ENCODE results near the gene PLXNA1.

Gene PLXNA1

GRCh38 chr3:127018306-127018828 lies 35.5 kb downstream of the PLXNA1 start:
- DNase-seq (ENCODE audit: low read depth): no peak

GRCh38 chr3:127019449-127019848 lies 36.5 kb downstream of the PLXNA1 start:
- DNase-seq (ENCODE audit: low read depth): peak; percentile 63

DNA sequence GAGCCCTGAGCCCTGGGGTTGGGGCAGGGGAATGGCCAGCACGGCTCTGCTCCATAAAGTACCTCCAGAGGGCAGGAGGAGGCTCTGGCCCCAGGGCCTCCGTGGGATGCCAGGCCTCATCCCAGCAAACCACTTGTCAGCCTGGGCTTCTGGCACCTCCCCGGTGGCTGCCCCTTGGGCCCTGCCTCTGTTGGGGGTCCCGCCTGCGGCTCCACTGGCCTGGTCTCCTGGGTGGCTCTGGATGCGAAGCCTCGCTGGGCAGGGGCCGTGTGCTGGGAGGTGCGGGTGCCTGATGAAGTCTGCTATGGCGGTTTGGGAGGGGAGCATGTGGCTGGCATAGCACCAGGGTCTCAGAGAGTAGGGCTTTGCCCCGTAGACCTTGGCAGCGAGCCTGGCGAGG lies 37.6 kb downstream of the PLXNA1 start:
- DNase-seq (ENCODE audit: low read depth): no peak

GRCh38 chr3:127022849-127023248 lies 39.9 kb downstream of the PLXNA1 start:
- DNase-seq (ENCODE audit: low read depth): no peak

DNA sequence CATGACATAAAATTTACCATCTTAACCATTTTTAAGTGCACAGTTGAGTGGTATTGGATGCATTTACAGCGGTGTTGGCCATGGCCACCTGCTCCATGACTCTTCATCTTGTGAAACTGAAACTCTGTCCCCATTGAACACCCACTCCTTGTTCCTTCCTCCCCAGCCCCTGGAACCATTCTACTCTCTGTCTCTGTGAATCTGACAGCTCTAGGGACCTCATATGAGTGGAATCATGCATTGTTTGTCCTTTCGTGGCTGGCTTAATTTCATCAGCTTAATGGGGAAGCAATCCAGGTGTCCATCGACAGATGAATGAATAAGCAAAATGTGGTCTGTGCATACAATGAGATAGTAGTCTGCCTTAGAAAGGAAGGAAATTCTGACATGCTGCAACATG lies 42.5 kb downstream of the PLXNA1 start:
- no peak for DNase-seq (ENCODE audit: low read depth)

GRCh38 chr3:127026036-127026435 lies 43.1 kb downstream of the PLXNA1 start:
- no peak for DNase-seq (ENCODE audit: low read depth)

DNA sequence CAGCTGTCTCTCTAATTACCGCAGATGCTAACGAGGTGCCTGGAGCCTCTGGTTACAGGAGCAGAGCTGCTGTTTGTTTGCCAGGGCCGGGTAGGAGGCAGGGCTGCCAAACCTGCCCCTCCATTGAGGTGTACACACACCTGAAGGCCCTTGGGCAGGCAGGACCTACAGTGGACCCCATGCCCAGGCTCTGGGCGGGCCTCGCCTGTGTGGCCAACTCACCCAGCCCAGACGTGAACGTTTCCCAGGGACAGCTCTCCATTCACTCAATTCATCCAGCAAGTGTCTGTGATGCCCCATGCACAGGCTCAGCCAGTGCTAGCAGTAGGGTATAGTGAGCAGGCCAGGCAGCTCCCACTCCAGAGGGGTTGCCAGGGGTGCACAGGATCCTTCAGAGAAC lies 43.7 kb downstream of the PLXNA1 start:
- DNase-seq (ENCODE audit: low read depth): no peak

DNA sequence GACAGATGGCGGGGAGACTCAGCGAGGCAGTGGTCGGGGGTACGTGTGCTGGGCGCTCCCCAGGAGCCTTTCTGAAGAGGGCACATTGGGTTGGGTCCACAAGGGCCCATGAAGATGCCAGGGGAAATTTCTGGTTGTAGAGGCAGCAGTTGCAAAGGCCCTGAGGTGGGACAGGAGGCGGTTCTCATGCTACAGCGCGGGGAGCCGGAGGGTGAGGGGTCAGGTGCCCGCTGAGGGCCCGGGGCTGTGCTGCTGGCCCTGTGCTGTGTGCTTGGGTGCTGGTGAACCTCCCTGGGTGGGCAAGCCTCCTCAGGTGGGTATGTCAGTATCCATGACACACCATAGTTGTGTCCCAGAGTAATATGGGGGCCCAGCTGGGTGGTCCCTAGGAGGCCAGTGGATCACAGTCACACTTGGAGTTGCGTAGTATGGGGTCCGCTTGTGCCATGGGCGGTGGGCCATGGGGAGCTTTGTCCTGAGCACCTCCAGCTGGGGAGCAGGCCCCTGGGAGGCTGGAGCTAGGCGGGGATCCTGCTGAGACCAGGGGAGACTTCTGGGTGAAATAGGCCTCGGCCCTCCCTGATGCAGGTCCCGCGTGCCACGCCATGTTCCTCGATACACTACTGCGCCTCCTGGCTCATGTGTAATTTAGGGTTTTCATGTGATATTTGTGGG lies 44.3 kb downstream of the PLXNA1 start:
- no peak for DNase-seq (ENCODE audit: low read depth)

DNA sequence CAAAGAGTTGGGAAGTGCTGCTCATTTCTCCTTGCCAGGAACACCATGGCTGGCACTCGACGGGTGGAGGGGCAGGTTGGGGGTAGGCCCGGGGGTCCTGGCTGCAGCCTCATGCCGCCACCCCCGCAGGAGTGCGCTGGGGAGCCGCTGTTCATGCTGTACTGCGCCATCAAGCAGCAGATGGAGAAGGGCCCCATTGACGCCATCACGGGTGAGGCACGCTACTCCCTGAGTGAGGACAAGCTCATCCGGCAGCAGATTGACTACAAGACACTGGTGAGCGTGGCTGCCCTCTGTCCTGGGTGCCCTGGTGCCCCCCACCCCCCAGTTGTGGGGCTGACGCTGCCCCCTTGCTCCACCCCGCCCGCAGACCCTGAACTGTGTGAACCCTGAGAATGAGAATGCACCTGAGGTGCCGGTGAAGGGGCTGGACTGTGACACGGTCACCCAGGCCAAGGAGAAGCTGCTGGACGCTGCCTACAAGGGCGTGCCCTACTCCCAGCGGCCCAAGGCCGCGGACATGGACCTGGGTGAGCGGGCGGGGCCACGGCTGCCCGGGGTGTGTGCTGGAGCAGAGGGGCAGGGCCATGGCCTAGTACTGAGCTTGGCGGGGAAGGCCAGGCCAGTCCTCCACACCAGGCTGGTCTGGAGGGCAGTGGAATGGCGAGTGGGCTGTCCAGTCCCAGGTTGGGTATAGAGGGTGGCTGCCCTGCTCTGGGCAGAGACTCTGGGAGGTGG lies 45.1 kb downstream of the PLXNA1 start:
- DNase-seq (ENCODE audit: low read depth): no peak

DNA sequence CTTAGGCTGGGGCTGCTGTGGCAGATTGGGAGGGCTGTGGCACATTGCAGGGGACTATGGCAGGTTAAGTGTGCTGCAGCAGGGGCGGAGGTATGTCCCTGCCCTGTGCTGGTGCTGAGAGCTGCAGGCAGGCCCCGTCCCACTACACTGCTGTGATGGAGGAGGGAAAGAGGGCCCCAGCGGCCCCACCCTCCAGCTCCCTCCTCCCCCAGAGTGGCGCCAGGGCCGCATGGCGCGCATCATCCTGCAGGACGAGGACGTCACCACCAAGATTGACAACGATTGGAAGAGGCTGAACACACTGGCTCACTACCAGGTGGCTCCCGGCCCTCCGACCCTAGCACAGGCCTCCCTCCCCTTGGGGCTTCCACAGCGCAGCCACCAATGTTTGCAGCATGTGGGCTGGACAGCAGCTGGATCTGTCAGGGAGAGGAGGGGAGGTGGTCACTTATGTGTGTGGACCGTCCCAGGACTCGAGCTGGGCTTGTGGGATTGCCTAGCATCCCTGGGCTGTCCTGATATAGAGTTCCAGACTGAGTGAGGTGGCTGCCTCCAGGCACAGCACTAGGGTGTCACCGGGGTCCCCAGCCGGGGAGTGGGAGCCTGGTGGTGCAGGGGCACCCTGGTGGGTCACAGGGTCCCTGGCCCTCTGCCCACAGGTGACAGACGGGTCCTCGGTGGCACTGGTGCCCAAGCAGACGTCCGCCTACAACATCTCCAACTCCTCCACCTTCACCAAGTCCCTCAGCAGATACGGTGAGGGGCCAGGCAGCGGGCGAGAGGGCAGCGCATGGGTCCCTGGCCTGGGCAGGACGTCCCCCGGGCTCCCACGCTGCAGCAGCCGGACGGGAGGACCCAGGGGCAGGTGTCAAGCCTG lies 46.1 kb downstream of the PLXNA1 start:
- DNase-seq (ENCODE audit: low read depth): no peak

DNA sequence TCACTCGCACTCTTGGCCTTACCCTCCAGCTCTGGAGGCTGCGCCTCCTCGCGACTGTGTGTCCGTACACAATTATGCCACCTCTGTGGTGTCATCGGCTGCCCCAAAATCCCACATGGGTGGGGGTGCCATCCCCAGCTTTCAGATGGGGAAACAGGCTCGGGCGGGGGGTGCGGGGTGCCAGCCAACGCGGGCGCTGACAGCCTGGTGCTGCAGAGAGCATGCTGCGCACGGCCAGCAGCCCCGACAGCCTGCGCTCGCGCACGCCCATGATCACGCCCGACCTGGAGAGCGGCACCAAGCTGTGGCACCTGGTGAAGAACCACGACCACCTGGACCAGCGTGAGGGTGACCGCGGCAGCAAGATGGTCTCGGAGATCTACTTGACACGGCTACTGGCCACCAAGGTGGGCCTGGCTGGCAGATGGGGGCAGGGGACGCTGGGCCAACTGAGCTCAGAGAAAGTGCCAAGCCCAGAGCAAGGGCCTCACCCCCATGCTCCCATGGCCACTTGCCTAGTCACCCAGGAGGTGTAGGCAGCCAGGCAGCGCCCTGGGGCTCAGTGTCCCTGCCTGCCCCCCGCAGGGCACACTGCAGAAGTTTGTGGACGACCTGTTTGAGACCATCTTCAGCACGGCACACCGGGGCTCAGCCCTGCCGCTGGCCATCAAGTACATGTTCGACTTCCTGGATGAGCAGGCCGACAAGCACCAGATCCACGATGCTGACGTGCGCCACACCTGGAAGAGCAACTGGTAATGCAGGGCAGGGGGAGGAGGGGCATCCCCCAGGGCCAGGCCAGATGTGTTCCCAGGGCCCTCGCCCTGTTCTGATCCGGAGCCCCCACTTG lies 47.0 kb downstream of the PLXNA1 start:
- no peak for DNase-seq (ENCODE audit: low read depth)

GRCh38 chr3:127030508-127031412 lies 47.8 kb downstream of the PLXNA1 start:
- DNase-seq (ENCODE audit: low read depth): no peak

DNA sequence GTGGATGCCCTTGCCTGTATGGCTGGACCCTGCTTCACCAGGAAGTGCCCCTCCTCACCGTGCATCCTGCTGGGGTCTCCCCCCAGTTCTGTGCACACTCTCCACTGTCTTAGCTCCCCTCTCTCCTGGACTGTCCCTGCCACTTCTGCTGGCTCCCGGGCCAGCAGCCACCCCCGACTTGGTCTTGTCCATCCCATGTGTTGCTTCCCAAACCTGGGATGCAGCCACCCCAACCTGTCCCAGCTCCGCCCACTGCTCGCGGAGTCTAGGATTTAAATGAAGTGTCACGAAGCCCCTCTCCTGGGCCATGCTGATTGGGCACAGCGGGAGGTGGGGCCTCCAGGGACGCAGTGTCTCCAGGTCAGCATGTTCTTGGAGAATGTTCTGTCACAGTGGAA lies 48.5 kb downstream of the PLXNA1 start:
- no peak for DNase-seq (ENCODE audit: low read depth)

DNA sequence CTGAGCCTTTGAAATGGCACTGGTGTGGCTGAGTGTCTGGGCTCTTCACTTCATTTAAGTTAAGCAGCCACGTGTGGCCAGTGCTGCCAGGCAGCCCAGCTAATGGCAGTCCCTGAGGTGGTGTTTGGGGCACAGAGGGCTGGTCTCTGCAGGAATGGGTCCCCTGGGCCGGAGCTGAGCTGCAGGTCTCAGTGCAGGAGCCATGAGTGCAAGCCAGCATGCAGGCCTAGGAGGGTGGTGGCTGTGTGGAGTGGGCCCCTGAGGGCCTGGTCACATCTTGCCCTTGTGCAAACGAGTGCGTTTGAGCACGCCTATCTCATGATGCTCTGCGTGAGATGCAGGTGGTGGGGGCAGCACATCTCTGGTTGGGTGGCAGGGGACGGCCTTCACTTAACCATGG lies 48.9 kb downstream of the PLXNA1 start:
- DNase-seq (ENCODE audit: low read depth): no peak

DNA sequence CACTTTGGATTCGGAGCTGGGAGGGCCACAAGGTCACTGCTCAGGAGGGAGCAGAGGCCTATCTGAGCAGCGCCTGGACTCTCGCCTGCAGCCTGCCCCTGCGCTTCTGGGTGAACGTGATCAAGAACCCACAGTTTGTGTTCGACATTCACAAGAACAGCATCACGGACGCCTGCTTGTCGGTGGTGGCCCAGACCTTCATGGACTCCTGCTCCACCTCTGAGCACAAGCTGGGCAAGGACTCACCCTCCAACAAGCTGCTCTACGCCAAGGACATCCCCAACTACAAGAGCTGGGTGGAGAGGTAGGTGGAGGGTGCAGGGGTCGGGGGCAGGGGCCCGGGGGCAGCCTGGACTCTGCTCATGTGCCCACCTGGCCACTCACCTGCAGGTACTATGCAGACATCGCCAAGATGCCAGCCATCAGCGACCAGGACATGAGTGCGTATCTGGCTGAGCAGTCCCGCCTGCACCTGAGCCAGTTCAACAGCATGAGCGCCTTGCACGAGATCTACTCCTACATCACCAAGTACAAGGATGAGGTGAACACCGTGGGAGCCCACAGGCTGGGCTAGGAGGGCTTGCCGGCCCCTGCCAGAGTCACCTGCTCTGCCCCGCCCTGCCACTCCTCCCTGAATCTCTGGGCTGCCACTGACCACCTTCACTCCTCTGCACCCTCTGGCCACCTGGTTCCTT lies 49.5 kb downstream of the PLXNA1 start:
- no peak for DNase-seq (ENCODE audit: low read depth)
